Gastroesophageal sphincter (tissue), 3 donors: ENCODE results near the gene TRIM69.
"Not testable (repeated sequence)": the region's sequence is repeated elsewhere in the genome, so short reads cannot be mapped to it uniquely, and the experiment has no call there.

Experiments
- CTCF ChIP-seq, 4 experiments: fragments of 200-600 bp in 2 of 4; fragments of 450-650 bp in 2 of 4; sonication (generic) in 1 of 4; IDR thresholded peaks; one replicate each; pipeline ENCODE4 v1.5.1; 2017 to 2019; ENCODE audit warnings: antibody characterized with exemption in 4 of 4, mild to moderate bottlenecking in 2 of 4, moderate library complexity in 2 of 4
- EP300 ChIP-seq: sonication (generic); formaldehyde crosslinking; IDR thresholded peaks from one replicate; pipeline ENCODE4 v1.6.1; 2017; ENCODE audit warnings: antibody characterized with exemption, mild to moderate bottlenecking

- not testable (repeated sequence) for TF ChIP-seq CTCF (IDR thresholded peaks at IDR 0.05); EP300
Measured at GRCh38 chr15:44728232-44728575, 8.1 kb upstream of the TRIM69 start.
